Fibroblast of skin of left quadriceps (primary cell): ENCODE results near the gene FBLN2.
A peak's percentile ranks its signal among the peaks of the same experiment; 100 is the strongest.

Experiments
- DNase-seq, 2 experiments: peaks; one replicate each; pipeline ENCODE4 v3.0.0-alpha.2; 2013; ENCODE audit warnings: low read depth in 2 of 2

Gene FBLN2

DNA sequence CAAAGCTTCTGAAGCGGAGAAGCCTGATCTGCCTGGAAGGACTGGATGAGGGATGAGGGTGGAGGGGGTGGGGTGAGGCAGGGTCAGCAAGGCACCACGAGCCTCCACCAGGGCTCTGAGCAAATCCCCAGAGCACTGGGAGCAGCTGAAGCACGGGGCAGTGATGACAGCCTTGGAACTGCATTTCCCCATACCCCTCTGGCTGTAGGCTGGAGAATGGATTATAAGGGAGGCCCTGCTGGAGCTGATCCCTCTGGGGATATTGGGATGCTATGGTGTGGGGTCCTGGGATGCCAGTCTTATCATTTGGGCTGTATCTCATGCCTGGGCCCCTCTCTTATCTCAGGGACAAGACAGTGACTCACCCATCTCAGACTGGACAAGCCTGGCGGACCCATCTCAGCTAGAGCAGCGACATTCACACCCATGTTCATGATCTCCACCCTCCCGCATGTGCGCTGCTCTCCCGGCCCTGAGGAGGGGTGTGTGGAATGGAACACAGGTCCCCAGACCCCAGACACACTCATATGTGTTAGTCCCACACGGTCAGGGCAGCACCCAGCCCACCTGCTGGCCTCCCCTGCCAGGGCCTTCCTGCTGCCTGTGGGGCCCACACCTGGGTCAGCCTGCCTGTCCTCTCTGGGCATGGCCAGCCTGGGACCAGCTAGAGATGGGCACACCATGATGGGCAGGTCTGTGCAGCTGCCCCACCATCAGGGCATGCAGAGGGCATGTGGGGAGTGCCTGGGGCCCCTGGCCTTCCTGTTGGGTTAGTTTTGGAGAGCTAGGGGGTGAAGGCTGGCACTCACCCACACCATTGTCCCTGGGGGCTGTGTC is 97.1 kb downstream of the FBLN2 start:
- no peak for DNase-seq

DNA sequence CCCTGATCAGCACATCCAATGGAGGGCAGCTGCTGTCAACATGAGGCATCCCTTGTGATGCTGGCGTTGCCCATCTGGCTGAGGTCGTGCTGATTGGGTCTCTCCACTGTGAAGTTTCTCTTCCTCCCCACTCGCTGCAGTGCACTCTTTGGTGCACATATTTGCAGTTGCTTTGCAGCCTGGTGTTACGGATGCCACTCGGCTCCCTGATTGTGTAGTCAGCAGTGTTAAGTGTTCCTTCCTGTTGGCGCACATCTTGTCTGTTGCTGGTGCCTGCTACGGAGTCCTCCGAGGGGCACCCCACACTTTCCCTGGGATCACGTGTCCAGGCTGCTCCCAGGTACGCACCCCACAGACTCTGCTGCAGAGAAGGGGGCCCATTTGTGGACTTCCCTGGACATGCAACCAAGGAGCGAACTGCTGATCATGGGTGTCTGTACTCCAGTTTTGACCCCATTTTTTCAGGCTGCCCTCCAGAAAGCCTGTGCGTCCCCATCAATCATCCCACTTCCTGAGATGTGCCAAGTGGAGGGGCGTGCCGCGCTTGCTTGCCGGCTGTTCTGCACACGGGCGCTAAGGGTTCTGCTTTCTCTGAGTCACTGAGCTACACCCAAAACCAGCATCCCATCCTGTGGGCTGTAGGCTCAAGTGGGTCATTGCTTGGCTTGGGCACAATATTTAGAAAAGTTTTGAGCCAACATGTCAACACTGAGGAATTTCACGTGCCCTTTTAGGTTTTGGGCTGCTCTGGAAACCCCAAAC is 98.6 kb downstream of the FBLN2 start:
- DNase-seq, result no peak

DNA sequence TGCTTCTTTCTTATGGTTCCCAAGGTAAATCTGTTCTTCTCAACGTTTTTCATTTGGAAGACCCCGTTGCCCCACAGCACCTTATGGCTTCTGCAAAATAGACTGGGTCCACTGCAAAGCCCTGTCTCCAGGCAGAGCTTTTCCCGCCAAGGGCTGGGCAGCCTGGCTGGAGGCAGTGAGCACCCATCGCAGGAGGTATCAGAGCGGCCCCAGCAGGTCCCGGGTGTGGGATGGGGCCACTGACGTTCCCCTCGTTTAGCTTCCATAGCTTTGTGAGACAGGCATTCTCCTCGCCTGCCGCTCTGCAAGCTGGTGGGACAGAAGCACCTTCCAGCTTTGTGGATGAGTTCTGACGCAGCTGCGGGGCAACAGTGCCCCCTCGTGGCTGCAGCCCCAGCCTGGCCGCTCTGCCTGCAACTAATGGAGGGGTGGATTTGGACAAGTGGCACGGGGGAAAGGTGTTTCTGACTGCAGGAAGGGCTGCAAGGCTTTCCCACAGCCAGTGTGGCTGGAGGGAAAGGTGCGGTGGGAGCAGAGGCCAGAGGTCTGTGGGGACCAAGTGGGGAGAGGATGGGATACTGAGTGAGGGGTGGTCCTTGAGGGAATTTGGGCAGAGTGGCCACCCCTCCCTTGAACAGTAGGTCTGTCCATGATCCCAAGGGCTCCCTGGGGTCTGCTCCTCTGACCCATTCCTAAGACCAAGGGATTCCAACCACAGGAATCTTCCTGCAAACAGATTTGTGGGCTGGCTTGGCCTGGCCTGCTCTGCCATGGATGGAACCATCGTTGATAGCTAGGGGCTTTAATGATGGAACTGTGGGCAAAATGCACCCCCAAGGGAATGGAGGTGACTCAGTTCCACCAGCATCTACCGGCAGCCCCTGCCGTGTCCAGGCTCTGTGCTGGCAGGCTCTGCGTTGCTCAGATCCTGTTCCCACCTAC is 99.4 kb downstream of the FBLN2 start:
- peak; percentile 36 to 47 for DNase-seq

DNA sequence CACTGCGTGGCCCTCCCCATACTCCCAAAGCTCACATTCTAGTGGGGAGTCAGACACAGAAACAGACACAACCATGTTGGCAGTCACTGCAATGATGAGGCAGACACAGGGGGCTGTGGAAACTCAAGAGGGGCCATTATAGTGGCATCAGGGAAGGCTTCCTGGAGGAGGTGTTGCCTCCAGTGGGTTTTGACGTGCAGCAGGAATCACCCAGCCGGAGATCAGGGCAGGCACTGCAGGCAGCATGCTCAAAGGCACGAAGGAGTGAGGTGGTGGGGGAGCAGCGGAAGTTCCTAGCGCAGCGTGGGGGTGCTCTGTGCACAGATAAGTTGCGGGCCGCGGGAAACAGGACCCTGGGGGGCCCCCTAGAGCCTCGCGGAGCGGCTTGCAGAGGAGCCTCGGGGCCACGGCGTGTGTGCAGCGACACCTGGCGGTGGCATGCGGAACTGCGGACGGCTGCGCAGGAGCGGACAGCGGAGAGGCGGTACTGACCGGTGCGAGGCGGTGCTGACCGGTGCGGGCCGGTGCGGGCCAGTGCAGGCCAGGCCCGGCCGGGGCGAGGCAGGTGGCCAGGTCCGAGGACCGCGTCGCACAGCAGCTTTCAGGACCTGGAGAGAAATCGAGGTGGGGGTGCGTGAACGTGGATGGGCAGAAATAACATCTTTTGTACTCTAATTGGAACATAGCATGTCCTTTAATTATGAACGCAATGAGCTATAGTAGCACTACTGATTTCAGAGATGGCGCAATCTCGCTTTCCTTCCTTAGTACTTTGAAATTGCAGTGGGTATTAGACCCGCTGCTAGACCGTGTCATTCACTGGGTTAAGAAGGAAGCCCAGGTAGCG is 101.5 kb downstream of the FBLN2 start:
- peak; percentile 29 to 31 for DNase-seq

DNA sequence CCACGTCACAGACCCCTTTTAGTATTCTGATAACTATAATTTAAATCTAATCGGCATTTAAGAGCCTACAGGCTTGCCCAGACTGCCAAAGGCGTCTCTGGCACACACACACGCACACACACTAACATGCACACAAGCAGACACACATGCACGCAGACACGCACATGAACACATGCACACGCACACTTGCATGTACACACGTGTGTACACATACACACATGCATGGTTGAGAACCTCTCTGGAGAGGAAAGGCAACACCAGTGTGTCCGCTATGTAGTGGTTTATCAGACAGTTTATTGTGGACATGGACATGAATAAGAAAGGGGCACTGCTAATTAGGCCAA is 102.1 kb downstream of the FBLN2 start:
- no peak for DNase-seq

DNA sequence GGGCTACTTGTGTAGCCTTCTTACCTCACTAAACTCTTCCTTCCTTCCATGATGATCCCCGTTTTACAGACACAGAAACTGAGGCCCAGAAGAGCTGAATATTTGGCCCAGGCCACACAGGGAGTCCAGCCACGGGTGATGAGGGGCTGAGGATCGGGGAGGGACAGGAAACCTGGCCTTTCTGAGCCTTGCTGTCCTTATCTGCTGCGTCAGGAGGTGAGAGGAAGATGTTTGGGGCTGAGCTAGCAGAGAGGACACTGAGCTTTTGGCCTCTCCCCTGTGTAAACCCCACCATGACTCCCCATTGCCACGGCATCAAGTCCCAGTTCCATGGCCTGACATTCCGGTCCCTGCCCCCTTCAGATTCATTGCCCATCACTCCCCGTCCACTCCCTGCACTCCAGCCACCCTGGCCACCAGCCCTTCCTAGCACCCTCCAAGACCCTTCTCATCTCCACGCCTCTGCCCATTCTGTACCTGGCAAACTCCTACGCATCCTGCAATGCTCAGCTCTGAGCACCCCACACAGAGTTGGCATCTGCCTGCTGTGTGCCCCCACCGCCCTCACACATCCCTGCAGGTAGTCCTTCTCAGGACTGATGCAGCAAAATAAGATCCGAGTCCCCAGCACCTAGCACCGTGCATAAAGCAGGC is 103.0 kb downstream of the FBLN2 start:
- no peak for DNase-seq

DNA sequence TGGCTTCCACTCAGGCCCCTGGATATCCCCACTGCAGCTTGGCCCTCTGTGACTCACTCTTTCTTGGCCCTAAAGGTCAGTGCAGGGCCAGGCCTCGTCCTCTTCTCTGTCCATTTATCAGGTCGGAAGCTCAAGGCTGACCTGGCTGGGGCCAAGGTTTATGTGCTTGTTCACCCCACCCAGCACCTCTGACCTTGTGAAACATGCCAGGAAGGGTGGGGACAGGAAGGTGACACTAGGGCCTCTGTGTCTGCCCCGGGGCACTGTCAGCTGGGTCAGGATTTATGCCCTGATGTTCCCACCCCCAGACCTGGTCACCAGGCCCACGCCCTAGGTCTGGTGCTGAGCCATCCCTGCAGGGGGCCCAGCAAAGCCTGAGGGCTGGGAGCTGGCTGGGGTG is 103.8 kb downstream of the FBLN2 start:
- DNase-seq, result no peak

DNA sequence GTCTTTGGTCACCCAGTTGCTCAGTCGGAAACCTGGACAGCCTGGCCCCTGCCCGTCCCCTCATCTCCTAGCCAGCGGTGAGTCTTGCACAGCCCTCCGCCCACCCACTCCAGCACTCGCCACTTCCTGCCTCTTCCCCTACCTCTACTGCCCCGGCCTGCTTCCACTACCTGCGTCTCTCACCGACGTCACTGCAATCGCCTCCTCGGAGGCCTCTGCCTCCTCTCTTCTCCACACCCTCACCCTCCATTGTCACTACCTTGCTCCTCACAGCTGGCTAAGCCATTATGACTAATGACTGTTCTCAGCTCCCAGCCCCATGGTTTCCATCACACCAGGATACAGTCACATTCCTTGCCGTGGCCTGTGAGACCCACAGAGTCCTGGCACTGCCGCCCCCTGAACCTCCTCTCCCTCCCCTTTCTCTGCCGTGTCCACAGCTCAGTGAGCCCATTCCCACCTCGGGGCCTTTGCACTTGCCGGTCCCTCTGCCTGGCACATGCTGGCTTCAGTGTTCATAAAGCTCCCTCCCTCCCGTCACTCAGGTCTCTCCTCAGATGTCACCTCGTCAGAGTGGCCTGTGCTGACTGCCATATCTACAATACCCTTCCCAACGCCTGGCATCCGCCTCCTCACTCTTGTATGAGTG is 104.8 kb downstream of the FBLN2 start:
- DNase-seq, result no peak

DNA sequence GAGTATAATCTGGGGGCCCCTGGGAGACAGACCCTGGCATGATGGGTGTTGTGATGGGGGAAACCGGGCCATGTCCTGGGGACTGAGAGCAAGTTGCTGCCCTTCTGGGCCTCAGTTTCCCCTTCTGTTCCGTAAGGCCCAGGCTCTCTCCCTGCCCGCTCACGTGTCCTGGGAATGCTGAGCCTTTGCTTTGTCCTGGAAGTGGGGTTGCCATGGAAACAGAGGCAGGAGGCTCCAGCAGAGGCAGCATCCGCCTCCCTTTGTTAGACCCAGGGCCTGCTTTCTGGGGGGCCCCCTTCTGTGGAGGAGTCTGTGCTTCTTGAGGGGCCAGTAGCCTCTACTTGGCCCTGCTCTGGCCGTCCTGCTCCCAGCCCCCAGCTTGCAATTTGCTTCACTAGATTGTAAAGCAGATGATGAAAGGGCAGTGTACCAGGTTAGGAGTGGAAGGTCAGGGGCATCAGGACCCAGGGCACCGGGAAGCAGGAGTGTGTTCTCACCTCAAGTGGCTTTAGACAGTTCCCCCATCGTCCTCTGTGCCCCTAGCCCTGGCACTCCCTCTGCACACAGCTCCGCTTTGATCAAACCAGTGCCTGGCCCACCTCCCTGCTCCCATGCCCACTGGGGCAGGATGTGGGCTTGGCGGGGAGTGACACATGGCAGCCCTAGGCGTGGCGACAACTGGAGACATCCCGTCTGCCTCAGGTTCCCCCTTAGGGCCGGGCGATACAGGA is 105.6 kb downstream of the FBLN2 start:
- no peak for DNase-seq

DNA sequence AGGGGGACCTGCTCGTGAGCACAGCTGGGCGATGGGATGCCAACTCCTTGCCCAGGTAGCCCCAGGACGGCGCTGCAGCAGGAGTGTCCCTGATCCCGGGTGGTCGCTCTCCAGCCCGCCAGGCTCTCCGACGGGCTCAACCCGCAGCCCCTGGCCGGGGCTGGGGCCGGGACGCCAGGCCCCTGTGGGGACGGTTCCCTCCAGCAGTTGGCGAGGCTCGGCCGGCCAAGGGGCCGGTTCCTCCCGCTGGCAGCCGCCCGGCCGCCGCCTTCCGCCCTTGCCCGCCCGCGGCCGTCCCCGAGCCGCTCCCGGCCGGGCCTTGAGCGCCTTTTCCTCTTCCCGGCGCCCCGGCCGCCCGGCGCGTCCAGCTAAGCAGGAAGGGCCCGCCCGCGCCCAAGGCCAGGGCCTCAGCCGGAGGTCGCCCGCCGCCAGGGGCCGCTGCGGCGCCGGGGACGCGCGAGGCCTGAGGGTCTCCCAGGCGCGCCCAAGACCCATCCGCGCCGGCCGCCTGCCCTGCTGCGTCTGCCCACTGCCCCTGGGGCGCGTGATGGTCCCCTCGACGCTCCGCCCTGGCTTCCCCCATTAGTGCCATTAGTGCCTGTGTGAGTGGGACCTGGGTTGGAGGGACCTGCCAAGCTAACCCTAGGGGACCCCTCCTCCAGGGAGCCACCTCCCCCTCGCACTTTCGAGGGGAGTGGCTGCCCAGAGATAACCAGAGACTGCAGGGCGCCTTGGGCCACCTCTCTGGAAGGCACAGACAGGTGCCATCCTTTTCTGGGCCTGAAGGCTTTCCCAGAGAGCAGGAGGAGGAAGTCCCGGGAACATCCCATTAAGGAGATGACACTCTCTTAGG is 106.4 kb downstream of the FBLN2 start:
- DNase-seq, result no peak

DNA sequence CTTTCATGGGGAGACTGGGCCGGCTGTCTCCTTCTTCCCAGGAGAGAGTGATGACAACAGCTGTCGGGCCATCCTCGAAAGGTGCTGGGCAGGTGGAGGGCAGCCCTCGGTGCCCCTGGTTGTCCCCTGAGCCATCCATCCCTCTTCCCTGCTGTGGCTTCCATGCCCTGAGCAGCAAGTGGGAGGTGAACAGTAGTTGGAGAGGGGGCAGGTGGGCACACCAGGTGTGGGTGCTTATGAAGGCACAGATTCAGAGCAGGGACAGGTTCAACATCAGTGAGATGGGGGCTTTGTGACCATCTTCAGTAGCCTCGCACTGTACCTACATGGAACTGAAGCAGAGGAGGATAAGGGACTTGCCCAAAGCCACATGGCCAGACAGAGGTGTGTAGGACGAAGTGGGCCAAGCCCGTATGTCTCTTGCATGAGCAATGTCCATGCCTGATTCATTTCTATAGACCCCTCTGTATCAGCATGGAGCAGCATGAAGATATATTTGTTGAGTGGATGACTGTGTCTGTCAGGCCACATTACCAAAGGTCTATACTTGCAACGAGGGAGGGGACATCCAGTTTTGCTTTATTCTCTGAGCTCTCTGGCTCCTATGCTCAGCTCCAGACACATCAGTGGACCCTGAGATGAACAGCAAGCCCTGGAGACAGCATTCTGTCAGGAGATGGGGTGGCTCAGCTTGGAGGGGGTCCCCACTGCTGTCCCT is 107.8 kb downstream of the FBLN2 start:
- no peak for DNase-seq

DNA sequence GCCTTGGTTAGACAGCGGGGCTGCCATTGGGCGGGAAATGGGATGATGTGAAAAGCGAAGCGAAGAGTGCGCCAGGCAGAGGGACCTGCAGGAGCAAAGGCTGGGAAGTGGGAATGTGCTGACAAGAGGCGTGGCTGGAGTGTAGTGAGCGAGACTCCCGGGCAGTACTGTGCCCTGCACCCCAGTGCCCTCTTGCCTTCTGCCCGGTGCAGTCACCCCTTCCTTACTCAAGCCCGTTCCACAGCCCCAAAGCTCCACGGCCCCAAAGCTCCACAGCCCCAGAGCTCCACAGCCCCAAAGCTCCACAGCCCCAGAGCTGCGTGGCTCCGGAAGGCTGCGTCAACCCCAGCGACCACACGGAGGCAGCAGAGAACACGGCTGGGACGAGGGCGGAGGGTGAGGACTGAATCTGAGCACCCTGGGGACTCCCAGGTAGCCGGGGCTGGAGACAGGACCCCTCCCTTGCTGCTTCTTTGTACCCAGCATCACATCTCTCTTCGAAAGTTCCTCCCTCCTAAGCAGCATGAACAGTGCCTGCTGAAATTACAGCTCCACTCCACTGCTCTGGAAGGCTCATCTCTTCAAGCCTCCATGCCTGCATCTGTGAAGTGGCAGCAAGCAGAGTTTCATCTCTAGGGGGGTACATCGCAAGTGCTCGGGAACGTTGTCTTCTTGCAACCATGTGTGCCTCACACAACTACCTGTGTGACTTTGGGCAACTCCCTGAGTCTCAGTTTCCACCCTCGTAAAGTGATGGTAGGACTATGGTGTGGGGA is 108.9 kb downstream of the FBLN2 start:
- no peak for DNase-seq

DNA sequence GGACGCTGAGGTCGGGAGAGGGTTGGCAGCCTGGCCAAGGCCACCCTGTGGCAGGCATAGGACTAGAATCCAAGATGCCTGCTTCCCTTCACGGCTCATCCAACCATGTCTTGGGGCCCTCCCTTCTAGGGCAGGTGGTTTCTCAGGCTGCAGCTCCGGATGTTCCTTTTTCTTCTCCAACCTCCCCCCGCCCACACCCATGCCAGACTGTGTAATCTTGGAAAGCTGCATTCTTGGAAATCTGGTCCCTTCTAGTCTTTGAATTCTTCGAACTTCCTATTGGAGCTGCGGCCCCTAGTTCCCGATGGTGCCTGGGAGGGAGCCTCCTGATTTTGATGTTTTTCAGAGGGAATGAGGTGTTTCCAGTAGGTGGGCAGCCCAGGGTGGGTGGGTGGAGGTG is 109.8 kb downstream of the FBLN2 start:
- DNase-seq, result no peak

DNA sequence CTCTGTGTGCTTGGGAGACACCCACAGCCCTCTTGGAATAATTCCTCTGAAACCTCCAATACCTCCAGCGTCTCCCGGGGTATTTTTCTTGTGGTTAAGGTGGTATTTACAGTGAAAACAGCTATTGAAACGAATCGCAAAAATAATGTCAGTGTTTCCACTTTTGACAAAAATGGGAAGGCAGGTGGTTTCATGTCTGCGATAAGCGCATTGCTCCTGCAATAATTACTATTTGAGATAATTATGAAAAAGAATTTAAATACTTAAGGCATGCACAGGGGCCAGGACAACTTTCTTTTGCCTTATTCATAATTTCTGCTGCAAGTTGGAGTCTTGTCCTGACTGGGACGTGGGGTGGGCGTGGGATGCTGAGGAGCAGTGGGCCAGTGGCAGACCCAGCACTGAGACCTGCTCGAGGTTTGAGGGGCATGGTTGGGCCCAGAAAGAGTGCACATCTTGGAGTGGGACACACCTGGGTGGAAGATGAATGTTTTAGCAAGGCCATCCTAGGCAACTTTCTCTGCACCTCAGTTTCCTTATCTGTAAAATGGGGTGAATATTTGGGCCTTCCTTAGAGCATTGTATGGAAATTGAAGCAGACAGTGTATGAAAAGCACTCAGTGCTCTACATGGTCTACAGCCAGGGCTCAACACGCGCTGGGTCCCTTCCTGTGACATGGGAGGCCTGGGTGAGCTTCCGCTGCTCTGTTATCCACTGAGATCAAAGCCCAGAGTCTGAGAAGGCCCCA is 110.5 kb downstream of the FBLN2 start:
- no peak for DNase-seq

DNA sequence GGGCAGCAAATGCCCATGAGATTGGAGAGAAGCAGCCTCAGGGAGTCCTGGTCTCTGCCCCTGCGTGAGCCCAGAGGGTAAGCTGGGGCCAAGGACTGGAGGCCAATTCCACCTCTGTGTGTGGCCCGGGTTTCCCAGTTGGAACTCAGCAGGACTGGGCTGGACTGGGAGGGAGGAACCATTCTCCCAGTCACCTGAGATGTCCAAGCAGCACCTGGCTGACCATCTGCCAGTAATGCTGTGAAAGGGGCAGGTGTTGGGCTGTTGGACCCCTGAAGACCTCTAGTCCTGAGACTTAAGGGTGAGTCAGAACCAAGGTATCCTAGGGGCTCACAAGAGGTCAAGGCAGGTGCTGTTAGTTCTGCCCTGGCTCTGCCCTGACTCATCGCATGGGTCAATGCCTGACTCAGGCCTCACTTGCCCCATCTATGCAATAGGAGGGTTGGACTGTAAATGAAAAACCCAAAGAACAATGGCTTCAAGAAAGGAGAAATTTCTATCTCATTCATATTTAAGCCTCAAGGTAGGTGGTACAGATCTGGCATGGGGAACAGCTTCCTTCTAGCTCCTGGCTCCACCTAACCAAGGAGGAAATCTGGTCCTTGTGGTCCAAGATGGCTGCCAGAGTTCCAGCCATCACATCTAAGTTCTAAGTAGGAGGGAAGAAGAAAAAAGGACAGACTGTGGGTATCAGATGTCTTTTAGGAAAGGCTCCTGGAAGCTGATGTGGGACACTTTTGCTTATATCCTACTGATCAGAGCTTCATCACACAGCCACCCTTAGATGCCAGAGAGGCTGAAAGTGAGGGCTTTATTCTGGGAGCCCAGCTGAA is 111.3 kb downstream of the FBLN2 start:
- no peak for DNase-seq

DNA sequence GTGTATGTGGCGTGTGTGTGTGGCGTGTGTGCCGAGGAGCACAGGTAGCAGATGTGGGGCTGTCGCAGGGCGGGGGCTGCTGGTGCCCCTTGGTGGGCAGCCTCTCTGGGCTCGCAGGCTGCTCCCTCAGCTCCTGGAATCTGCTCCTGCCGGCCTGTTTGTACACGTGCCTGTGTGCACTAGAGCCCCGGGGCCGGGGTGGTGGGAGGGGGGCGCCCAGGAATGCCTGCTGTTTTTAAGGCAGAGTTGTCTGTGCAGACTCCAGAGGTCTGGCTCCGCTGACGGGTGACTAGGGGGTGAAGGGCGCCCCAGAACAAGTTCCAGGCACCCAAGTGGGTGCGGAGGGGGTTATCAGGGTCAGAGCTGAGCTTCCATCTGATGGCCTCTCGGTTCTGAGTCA is 112.2 kb downstream of the FBLN2 start:
- DNase-seq, result no peak
